HG03575 (cell line): ENCODE results near the gene CD22.
"Not testable (repeated sequence)": the region's sequence is repeated elsewhere in the genome, so short reads cannot be mapped to it uniquely, and the experiment has no call there.

Source experiments
- ATAC-seq: cut with Tn5 transposase; IDR thresholded peaks from one replicate; pipeline ENCODE4 v1.9.1; 2021; ENCODE audit not compliant: unreplicated experiment, insufficient number of reproducible peaks, low FRiP score; ENCODE audit errors: extremely low read depth

Gene CD22

GRCh38 chr19:35328851-35329285 is at the start of gene CD22:
TSS of gene CD22 (plus strand) at chr19:35329187. CDS start at chr19:35332041, 2,854 bp downstream.
- ATAC-seq: no peak

- ATAC-seq: no peak
These were observed 49.6 kb upstream of the CD22 start for GRCh38 chr19:35279374-35279773.

GRCh38 chr19:35279985-35280821 is 48.8 kb upstream of the CD22 start:
- no peak for ATAC-seq

GRCh38 chr19:35281303-35281702 is 47.7 kb upstream of the CD22 start:
- no peak for ATAC-seq

GRCh38 chr19:35284153-35285094 is 44.6 kb upstream of the CD22 start:
- ATAC-seq: no peak

GRCh38 chr19:35285095-35285449 is 43.9 kb upstream of the CD22 start:
- ATAC-seq: no peak

- not testable (repeated sequence) for ATAC-seq
These were observed 43.5 kb upstream of the CD22 start for GRCh38 chr19:35285465-35285864.

GRCh38 chr19:35286101-35286500 is 42.9 kb upstream of the CD22 start:
- ATAC-seq: not testable (repeated sequence)

GRCh38 chr19:35287713-35288112 is 41.3 kb upstream of the CD22 start:
- ATAC-seq: no peak

- ATAC-seq: no peak
These were observed 40.7 kb upstream of the CD22 start for GRCh38 chr19:35288331-35288730.

- no peak for ATAC-seq
These were observed 40.1 kb upstream of the CD22 start for GRCh38 chr19:35288906-35289305.

- no peak for ATAC-seq
These were observed 38.4 kb upstream of the CD22 start for GRCh38 chr19:35290381-35291127.

- no peak for ATAC-seq
These were observed 37.7 kb upstream of the CD22 start for GRCh38 chr19:35291259-35291658.

GRCh38 chr19:35291916-35292315 is 37.1 kb upstream of the CD22 start, which contains the start of gene MAG:
TSS of gene MAG (plus strand) at chr19:35292161. CDS start at chr19:35295409, 3,248 bp downstream.
- ATAC-seq: no peak

- ATAC-seq: no peak
These were observed 36.3 kb upstream of the CD22 start for GRCh38 chr19:35292421-35293362.

GRCh38 chr19:35293363-35293739 is 35.6 kb upstream of the CD22 start:
- ATAC-seq: no peak

GRCh38 chr19:35293808-35294207 is 35.2 kb upstream of the CD22 start:
- no peak for ATAC-seq

GRCh38 chr19:35294328-35294727 is 34.7 kb upstream of the CD22 start:
- ATAC-seq: no peak
